HG02763 (cell line): ENCODE measurements around the gene TAF1C.
"Not testable (repeated sequence)": the region's sequence is repeated elsewhere in the genome, so short reads cannot be mapped to it uniquely, and the experiment has no call there.

Source experiments
- ATAC-seq: cut with Tn5 transposase; IDR thresholded peaks from one replicate; pipeline ENCODE4 v1.9.1; 2021; ENCODE audit warnings: mild to moderate bottlenecking, moderate library complexity; ENCODE audit not compliant: unreplicated experiment

Gene TAF1C

DNA sequence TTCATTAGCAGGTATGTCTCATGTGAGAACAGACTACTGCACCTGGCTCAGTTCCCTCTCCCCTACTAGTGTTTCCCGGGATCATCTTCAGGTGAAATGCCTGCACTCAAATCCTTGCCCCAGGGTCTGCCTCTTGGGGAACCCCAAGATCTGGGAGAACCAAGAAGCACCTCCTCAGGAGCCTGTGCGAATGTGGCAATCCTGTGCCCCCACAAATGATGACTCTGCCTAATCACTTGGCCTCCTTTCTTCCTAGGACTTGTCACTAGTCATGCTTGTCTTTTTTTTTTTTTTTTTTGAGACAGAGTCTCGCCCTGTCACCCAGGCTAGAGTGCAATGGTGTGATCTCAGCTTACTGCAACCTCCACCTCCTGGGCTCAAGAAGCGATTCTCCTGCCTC, 25.8 kb upstream of the TAF1C start:
- ATAC-seq = no peak

GRCh38 chr16:84212154-84212553, 25.3 kb upstream of the TAF1C start:
- ATAC-seq = no peak

GRCh38 chr16:84209989-84210388, 23.1 kb upstream of the TAF1C start:
- ATAC-seq = no peak

DNA sequence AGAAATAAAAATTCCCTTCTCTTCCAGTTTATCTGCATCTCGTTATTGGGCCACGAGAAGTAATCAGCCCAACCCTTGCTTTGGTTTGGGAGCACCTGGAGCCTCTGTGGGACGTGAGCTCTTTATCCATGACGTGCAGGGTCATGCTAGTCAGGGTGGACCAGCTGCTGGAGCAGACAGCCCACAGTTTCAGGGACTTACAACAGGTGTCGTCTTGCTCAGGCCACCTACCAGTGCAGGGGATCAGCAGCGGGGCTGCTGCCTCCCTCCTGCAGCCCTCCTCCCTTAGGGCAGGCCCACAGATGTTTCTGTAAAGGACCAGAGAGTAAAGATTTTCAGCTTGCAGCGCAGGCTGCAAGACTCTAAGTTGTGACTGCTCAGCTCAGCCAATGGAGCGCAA, 21.0 kb upstream of the TAF1C start:
- no peak for ATAC-seq

- no peak for ATAC-seq
These were observed 20.4 kb upstream of the TAF1C start for GRCh38 chr16:84207251-84207650.

GRCh38 chr16:84205976-84206691, 19.3 kb upstream of the TAF1C start:
- ATAC-seq = no peak

GRCh38 chr16:84205123-84205522, 18.3 kb upstream of the TAF1C start:
- ATAC-seq = not testable (repeated sequence)

GRCh38 chr16:84204551-84204950, 17.7 kb upstream of the TAF1C start:
- ATAC-seq = not testable (repeated sequence)

DNA sequence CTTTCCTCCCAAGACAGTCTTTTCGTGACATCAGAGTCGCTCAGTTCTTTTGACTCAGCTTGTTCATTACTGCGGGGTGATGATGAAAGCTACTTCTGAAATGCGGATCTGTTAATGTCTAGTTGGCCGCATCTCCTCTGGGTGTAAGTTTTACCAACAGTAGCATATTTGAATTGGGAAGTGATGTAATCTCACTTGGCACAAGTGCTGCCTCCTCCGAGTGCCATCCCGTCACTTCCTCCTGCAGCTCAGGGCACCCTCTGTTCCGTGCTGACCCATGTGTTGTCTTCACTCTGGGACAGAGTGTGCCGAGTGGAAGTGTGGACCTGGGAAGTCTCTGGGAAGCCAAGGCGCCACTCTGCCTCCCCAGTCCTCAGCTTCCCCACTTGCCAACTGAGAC, 13.0 kb upstream of the TAF1C start:
- ATAC-seq = no peak

DNA sequence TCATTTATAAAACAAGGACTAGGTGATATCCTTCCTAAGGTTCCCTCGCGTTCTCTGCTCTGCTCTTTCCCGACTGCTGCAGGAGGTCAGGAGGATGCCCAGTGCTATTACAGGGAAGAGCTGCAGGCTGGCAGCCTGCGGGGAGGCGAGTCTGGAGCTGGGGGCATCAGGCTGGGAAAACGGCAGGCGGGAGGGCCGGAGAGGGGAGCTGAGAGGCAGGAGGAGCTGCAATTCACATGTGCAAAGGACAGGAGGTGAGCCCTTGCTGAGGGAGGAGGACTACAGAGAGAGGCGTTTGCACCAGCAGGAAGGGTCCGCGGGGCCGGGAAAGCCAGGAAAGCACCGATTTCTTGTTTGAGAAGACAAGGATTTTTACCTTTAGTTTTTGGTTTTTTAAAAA, 12.2 kb upstream of the TAF1C start:
- no peak for ATAC-seq

GRCh38 chr16:84198401-84198800, 11.5 kb upstream of the TAF1C start:
- no peak for ATAC-seq

DNA sequence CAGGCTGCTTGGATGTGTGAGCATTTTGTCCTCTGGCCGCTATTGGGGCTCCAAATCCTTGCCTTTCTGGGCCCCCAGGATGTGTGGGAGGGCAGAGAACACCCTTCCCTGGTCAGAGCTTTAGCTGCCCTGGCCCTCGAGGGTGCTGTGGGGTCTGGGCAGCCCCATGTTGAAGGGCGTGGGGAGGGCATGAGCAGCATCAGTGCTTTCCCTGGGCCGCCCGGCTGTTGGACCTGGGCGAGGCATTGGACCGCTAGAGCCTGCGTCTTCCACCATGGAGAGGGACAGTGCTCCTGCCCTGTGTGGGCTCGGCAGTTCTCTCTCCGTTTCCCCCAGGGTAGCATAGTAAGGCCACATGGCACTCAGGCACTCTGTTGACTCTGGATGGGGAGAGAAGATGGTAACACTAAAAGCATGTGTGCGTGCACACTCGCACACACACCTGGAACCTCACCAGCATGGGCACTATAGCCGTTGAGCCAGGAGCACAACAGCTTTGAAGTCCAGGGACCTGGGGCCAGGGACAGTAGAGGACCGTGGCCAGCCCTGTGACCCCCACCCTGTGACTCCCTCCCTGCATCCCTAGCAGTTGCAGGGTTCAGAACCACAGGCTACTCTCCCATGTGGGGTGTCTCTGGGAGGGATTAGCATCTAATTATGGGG, 10.7 kb upstream of the TAF1C start:
- no peak for ATAC-seq

DNA sequence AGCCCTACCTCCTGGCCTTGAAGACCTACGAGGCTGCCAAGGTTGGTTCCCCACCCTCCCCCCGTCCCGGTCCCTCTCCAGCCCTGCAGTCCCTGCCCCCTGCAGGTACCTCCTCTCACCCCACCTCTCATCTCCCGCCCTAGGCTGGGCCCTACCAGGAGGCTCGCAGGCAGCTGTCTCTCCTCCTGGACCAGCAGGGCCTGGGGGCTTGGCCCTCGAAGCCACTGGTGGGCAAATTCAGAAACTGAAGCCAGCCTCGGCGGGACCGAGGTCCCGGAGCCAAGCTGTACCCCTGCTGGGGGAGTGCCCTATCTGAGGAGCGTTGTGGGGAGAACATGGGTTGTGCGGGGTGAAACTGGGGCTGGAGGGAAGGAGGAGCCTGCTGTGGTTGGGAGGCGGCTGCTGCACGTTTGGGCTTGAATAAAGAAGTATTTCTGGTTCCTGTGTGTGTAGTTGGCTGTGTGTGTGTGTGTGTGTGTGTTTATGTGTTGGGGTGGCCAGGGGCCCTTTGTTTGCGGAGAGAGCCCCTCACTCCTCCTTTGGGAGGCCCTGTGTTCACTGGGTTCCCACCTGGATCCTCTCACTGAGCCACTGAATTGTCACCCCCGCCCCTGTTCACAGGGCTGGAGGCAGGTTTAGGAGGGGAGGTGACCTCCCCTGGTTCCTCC, 10.0 kb upstream of the TAF1C start:
- no peak for ATAC-seq

GRCh38 chr16:84196101-84196500, 9.2 kb upstream of the TAF1C start:
- ATAC-seq = no peak

DNA sequence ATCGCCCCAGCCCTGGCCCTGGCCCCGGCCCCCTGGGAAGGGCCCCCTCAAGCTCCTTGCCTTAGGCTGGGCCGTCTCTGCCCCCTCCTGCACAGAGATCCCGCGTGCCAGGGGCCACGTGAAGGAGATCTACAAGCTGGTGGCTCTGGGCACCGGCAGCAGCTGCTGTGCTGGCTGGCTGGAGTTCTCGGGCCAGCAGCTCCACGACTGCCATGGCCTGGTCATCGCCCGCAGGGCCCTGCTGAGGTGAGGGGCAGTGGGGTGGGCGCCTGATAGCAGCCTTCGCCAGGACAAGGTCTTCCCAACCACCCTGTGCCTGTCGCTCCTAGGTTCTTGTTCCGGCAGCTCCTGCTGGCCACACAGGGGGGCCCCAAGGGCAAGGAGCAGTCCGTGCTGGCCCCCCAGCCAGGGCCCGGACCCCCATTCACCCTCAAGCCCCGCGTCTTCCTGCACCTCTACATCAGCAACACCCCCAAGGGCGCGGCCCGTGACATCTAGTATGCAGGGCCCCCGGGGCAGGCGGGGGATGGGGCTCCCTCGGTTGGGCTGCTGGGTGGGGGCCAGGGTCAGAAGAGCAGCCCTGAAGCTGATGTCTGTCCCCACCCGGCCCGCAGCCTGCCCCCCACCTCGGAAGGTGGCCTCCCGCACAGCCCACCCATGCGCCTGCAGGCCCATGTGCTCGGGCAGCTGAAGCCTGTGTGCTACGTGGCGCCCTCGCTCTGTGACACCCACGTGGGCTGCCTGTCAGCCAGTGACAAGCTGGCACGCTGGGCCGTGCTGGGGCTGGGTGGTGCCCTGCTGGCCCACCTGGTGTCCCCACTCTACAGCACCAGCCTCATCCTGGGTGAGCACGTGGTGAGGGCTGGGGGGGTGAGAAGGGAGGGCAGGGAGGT, 8.6 kb upstream of the TAF1C start:
- ATAC-seq = no peak

GRCh38 chr16:84194470-84195200, 7.8 kb upstream of the TAF1C start:
- ATAC-seq = no peak

GRCh38 chr16:84194018-84194417, 7.2 kb upstream of the TAF1C start:
- no peak for ATAC-seq

GRCh38 chr16:84193480-84193879, 6.6 kb upstream of the TAF1C start:
- no peak for ATAC-seq

GRCh38 chr16:84191466-84191865, 4.6 kb upstream of the TAF1C start:
- ATAC-seq = no peak

GRCh38 chr16:84190731-84191388, 4.0 kb upstream of the TAF1C start, which contains the start of gene ADAD2:
Gene ADAD2 (plus strand): TSS chr16:84191157. CDS start chr16:84191231, 74 bp downstream.
- no peak for ATAC-seq
